Bone marrow (tissue), 2 donors: ENCODE results near the gene CLIC6.
"Not testable (repeated sequence)": the region's sequence is repeated elsewhere in the genome, so short reads cannot be mapped to it uniquely, and the experiment has no call there.

ENCODE experiments used
- DNase-seq, 2 donors: peaks; one replicate each; lab custom pipeline; 2025; lab: John Stamatoyannopoulos, UW

Gene CLIC6

GRCh38 chr21:34693192-34693810, 24.5 kb downstream of the CLIC6 start:
- peak in 1 of 2 donors; percentile 55 for DNase-seq

- no peak for DNase-seq
Observed at GRCh38 chr21:34695434-34695833, 26.6 kb downstream of the CLIC6 start.

GRCh38 chr21:34696121-34696520, 27.3 kb downstream of the CLIC6 start:
- DNase-seq, result no peak

GRCh38 chr21:34697826-34698225, 29.0 kb downstream of the CLIC6 start:
- no peak for DNase-seq

GRCh38 chr21:34698270-34699015, 29.6 kb downstream of the CLIC6 start:
- DNase-seq, result no peak

- DNase-seq, result no peak
Observed at GRCh38 chr21:34700605-34701004, 31.8 kb downstream of the CLIC6 start.

- DNase-seq, result no peak
Observed at GRCh38 chr21:34701726-34702125, 32.9 kb downstream of the CLIC6 start.

GRCh38 chr21:34702341-34703170, 33.8 kb downstream of the CLIC6 start:
- no peak for DNase-seq

- no peak for DNase-seq
Observed at GRCh38 chr21:34703571-34703970, 34.8 kb downstream of the CLIC6 start.

- DNase-seq, result no peak
Observed at GRCh38 chr21:34704119-34704518, 35.3 kb downstream of the CLIC6 start.

- DNase-seq, result no peak
Observed at GRCh38 chr21:34705011-34705410, 36.2 kb downstream of the CLIC6 start.

- no peak for DNase-seq
Observed at GRCh38 chr21:34706337-34706736, 37.5 kb downstream of the CLIC6 start.

- no peak for DNase-seq
Observed at GRCh38 chr21:34707876-34708325, 39.1 kb downstream of the CLIC6 start.

- DNase-seq, result no peak
Observed at GRCh38 chr21:34713621-34714020, 44.8 kb downstream of the CLIC6 start.

- no peak for DNase-seq
Observed at GRCh38 chr21:34715518-34715917, 46.7 kb downstream of the CLIC6 start.

GRCh38 chr21:34715985-34716596, 47.3 kb downstream of the CLIC6 start:
- no peak for DNase-seq

- not testable (repeated sequence) for DNase-seq
Observed at GRCh38 chr21:34718529-34718928, 49.7 kb downstream of the CLIC6 start.

- no peak for DNase-seq
Observed at GRCh38 chr21:34722684-34723300, 54.0 kb downstream of the CLIC6 start.

GRCh38 chr21:34724131-34724856, 55.5 kb downstream of the CLIC6 start:
- DNase-seq, result no peak

- no peak for DNase-seq
Observed at GRCh38 chr21:34724857-34725195, 56.0 kb downstream of the CLIC6 start.

GRCh38 chr21:34726627-34727337, 58.0 kb downstream of the CLIC6 start:
- DNase-seq, result no peak
